HAP-1 (cell line): Measurements from ENCODE around the gene KAZN.

ENCODE experiments used
- DNase-seq, 2 experiments: peaks; one replicate each; pipeline ENCODE4 v3.0.0-alpha.2; 2016 to 2020; ENCODE audit warnings: low spot score in 2 of 2
- H3K27me3 ChIP-seq: fragments of 250-450 bp; sonication (Bioruptor Pico); 2 replicates; pipeline ENCODE4 v1.5.1; 2020; ENCODE audit warnings: low read depth, mild to moderate bottlenecking, moderate library complexity
- H3K36me3 ChIP-seq: fragments of 250-450 bp; sonication (Bioruptor Pico); replicated peaks from 2 replicates; pipeline ENCODE4 v1.5.1; 2020; ENCODE audit warnings: mild to moderate bottlenecking
- H3K4me1 ChIP-seq: fragments of 250-450 bp; sonication (Bioruptor Pico); 2 replicates; pipeline ENCODE4 v1.5.1; 2020; ENCODE audit warnings: mild to moderate bottlenecking
- H3K4me3 ChIP-seq: fragments of 250-450 bp; sonication (Bioruptor Pico); 2 replicates; pipeline ENCODE4 v1.5.1; 2020; ENCODE audit warnings: mild to moderate bottlenecking, moderate library complexity
- H3K9me3 ChIP-seq: fragments of 250-450 bp; sonication (Bioruptor Pico); 2 replicates; pipeline ENCODE4 v1.5.1; 2020; ENCODE audit warnings: mild to moderate bottlenecking, moderate library complexity
- in situ Hi-C: fragments of 300-500 bp; cut with MboI; formaldehyde crosslinking; loops from 3 replicates; pipeline ENCODE4 v1.14.3; 2020; ENCODE audit warnings: low sequenced_read_pairs, inconsistent platforms, mixed read lengths

KAZN gene

DNA sequence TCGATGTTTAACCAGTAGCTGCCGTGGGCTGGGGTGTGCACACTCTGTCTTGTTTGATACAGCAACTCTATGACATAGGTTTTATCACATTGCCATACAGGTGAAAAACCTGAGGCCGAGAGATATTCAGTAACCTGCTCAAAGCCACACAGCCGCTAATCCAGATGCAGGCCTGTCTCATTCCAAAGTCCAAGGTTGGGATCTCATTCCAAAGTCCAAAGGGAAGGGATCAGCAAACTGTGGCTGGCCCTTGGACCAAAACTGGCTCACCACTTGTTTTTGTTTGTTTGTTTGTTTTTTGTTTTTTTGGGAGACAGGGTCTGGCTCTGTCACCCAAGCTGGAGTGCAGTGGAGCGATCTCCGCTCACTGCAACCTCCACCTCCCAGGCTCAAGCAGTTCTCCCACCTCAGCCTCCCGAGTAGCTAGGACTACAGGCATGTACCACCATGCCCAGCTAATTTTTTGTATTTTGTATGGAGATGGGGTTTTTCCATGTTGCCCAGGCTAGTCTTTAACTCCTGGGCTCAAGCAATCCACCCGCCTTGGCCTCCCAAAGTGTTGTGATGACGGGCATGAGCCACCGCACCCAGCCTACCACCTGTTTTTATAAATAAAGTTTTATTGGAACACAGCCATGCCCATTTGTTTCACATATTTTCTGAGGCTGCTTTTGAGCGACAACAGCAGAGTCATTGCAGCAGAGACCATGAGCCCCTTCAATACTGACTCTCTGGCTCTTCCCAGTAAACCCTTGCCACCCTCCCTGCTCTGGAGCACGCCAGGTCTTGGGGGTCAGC lies 391.6 kb downstream of the KAZN start:
- no peaks in the 10 kb centered on the region for H3K9me3 ChIP-seq

DNA sequence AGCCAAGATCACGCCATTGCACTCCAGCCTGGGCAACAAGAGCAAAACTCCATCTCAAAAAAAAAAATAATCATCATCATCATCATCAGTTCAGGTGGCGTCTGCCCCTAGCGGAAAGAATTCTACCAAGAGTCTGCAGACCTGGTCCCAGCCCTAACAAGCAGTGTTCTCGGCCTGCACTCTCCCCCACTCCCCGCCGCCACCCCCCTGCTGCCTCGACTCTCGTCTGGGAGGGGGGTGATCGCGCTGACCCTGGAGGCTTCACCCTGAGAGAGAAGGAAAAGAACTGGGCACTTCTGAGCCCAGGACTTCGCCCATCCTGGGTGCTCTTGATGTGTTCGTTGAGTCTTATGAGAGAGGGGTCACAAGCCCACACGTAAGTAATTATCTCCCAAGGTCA lies 394.9 kb downstream of the KAZN start:
- H3K4me3 ChIP-seq = no peak overlapping the region
- no peak for DNase-seq
- H3K27me3 ChIP-seq = no peaks in the 10 kb centered on the region
- H3K36me3 ChIP-seq = no peaks in the 10 kb centered on the region
- H3K4me1 ChIP-seq = no peaks in the 10 kb centered on the region
- H3K9me3 ChIP-seq = no peaks in the 10 kb centered on the region
- in situ Hi-C loops = no loop called here

More for the DNA sequence above, 391.6 kb downstream of the KAZN start:
- in situ Hi-C loops = no loop called here
- Histone ChIP-seq H3K36me3 (no peaks in the 10 kb centered on the region), H3K4me1 (no peaks in the 10 kb centered on the region), H3K4me3 (no peak overlapping the region), H3K27me3 (no peaks in the 10 kb centered on the region)
- DNase-seq = no peak

DNA sequence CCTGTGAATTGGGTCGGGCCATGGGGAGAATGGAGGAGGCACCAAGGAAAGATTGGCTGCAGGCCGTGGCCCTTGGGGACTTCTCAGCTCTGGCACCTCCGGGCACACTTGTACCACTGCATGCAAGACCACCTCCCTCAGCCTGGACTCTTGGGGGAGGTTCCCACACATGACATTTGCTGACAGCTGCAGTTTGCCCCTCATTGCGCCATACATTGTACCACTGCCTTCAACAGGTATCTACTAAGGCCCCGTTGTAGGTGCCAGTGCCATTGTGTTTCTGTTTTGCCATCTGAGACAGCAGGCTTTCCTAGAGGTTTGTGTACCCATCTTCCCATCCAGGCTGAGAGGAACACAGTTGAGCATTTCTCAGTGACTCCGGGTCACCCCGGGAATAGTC lies 395.7 kb downstream of the KAZN start:
- H3K9me3 ChIP-seq = no peaks in the 10 kb centered on the region
- in situ Hi-C loops = no loop called here
- no peaks in the 10 kb centered on the region for H3K36me3 ChIP-seq
- H3K27me3 ChIP-seq = no peaks in the 10 kb centered on the region
- H3K4me1 ChIP-seq = no peaks in the 10 kb centered on the region
- H3K4me3 ChIP-seq = no peak overlapping the region
- DNase-seq = no peak

DNA sequence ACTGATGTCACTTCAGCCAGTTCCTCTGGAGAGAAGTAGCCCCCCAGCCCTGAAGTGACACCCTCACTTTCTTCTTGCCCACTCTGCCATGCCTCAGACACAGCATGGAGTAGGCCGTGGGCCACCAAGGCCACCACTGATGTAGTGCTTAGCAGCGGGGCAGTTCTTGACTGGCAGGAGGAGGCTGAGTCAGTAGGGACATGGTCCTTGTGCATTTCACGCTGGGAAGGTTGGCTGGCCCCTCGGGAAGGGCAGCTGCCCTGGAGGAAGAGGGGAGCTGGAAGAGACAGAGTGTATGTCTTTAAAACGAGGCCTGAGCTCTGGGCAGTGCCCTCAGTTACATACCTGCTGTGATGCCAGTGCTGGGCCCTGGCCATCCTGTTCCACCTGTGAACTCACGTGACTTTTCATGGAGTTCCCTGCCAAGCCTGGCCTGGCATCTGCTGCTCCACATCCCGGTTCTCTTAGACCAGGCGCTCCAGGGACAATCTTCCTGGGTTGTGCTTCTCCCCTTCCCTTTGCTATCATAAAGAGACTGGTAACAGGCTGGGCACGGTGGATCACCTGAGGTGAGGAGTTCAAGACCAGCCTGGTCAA lies 396.5 kb downstream of the KAZN start:
- Histone ChIP-seq H3K9me3 (no peaks in the 10 kb centered on the region), H3K36me3 (no peaks in the 10 kb centered on the region), H3K4me1 (no peaks in the 10 kb centered on the region), H3K27me3 (no peaks in the 10 kb centered on the region), H3K4me3 (no peak overlapping the region)
- DNase-seq = no peak
- in situ Hi-C loops = no loop called here

DNA sequence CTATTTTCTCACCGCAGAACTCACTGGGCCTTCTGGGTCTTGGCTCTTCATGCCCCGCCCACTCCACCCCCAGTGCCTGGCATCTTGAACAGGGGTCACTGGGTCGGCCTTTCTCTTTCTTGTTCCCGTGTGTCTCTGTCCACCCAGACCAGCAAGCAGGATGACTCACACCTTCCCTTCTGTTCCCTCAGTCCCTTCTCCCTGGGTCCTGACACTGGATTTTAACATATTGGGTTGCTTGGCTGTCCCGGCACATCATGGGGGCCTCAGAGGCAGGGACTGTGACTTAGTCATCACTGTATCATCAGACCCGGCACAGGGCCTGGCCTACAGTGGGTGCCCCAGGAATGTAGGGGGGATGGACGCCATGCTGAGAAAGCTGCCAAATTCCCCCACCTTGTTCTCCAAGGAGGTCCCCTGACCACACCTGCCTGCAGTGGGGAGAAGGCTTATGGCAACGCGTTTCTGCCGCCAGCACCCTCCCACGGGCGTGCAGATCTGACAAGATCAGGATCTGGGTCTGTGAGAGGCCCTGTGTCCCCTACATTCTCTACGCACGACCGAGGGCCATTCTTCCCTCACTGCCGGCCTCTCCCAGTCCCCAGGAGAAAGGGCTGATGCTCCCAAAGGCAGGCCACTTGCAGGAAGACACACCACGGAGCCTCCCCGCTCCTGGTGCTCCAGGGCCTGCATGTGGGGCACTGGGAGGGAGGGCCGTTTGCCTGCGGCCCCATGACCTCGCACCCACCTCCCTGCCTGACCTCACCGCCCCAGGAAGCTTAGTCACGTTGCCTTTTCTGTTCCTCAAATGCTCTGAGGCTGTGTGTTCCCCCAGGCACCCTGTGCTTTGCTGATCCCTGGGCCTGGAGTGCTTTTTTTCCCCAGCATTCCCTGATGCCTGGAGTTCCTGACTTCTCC lies 397.9 kb downstream of the KAZN start:
- H3K9me3 ChIP-seq = no peaks in the 10 kb centered on the region
- no peak overlapping the region for H3K4me3 ChIP-seq
- H3K4me1 ChIP-seq = no peaks in the 10 kb centered on the region
- H3K27me3 ChIP-seq = no peaks in the 10 kb centered on the region
- no peaks in the 10 kb centered on the region for H3K36me3 ChIP-seq
- no peak for DNase-seq
- in situ Hi-C loops = no loop called here

DNA sequence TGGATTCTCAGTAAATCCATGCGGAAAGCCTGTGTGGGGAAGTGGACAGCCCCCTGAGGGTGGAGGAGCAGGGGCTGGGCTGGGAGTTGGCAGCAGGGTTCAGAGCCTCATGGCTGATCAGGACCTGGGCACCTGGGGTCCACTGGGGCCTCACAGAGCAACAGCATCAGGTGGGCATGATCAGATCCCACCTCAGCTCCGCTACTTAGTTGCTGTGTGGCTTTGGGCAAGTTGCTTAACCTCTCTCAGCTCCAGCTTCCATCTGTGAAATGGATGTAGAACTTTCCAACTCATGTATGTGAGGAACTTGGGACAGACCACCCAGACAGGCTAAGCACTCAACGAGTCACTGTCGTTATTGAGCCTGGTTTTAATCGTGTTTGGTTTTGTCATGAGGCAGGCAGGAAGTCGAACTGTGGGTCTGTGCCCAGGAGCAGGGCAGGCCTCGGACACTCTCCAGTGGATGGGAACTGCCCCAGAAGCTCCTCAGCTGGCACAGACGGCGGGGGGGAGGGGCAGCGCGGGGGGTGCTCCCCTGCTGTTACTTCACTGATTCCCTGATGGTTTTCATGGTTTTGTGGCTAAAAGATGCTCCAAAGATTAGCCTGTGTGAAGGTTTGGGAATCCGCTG lies 399.3 kb downstream of the KAZN start:
- no peaks in the 10 kb centered on the region for H3K27me3 ChIP-seq
- DNase-seq = no peak
- H3K4me1 ChIP-seq = no peaks in the 10 kb centered on the region
- no peak overlapping the region for H3K4me3 ChIP-seq
- no peaks in the 10 kb centered on the region for H3K9me3 ChIP-seq
- H3K36me3 ChIP-seq = no peaks in the 10 kb centered on the region
- in situ Hi-C loops = no loop called here

DNA sequence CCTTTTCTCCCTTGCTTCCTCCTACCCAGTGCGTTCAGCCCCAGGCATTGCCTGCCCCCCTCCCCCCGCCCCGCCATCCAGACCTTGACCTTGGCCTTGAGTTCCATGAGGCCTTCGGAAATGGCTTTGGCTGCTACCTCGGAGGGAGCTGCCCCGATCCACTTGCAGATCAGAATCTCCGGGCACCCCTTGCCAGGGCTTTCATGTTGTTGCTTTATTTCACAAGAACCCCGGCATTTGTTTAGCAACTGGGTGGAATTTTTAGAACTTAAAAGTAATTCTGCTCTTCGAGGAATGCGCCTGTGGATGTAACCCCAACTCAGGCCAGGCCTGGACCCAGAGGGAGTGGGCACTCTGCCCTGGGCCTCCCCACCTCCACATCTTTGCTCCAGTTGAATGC lies 401.0 kb downstream of the KAZN start:
- in situ Hi-C loops = no loop called here
- Histone ChIP-seq H3K27me3 (no peaks in the 10 kb centered on the region), H3K4me1 (no peaks in the 10 kb centered on the region), H3K36me3 (no peaks in the 10 kb centered on the region), H3K4me3 (no peak overlapping the region), H3K9me3 (no peaks in the 10 kb centered on the region)
- no peak for DNase-seq

DNA sequence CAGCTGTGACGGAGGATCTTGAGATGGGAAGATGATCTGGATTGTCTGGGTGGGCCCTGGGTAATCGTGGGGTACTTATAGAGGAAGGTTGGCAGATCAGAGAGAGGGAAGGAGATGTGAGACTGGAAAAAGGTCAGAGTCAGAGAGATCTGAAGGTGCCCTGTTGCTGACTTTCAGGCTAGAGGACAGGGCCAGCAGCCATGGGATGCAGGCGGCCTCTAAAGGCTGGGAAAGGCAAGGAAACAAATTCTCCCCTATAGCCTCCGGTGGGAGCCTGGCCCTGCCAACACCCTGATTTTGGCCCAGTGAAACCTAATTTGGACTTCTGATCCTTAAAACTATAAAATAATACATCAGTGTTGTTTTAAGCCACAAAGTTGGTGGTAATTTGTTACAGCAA lies 401.5 kb downstream of the KAZN start:
- DNase-seq = no peak
- Histone ChIP-seq H3K4me1 (no peaks in the 10 kb centered on the region), H3K27me3 (no peaks in the 10 kb centered on the region), H3K9me3 (no peaks in the 10 kb centered on the region), H3K4me3 (no peak overlapping the region), H3K36me3 (no peaks in the 10 kb centered on the region)
- in situ Hi-C loops = no loop called here

DNA sequence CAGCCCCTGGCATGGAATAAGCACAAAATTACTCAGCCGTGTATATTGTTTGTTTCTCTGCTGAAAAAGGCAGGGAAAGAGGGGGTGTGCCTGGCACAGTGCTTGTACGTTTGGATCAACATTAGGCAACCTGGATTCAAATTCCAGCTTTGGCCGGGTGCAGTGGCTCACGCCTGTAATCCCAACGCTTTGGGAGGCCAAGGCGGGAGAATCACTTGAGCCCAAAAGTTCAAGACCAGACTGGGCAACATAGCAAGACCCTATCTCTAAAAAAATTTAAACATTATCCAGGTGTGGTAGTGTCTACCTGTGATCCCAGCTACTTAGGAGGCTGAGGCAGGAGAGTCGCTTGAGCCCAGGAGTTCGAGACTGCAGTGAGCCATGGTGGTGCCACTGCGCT lies 402.2 kb downstream of the KAZN start:
- no peak overlapping the region for H3K4me3 ChIP-seq
- DNase-seq = no peak
- no peaks in the 10 kb centered on the region for H3K36me3 ChIP-seq
- no peaks in the 10 kb centered on the region for H3K4me1 ChIP-seq
- in situ Hi-C loops = no loop called here
- H3K9me3 ChIP-seq = no peaks in the 10 kb centered on the region
- H3K27me3 ChIP-seq = no peaks in the 10 kb centered on the region

DNA sequence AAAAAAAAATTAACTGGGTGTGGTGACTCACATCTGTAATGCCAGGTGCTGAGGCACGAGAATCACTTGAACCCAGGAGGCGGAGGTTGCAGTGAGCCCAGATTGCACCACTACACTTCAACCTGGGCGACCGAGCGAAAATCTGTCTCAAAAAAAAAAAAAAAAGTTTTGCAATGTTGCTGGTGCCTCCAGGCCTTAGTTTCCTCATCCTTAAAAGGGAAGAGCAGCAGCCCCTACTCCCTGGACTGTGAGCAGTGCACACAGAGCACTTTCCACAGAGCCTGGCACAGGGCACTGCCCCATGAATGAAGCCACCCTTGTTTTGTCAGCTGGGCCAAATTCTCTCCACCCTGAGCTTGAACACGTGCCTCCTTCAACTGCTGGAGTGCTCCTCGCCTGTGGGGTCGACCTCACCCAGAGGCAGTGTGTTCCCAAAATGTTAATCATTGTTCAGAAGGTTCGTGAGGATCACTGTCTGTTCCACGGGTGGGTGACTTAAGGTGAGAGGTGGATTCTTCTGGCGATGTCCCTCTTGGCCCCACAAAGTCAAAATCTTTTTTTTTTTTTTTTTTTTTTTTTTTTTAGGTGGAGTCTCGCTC lies 402.9 kb downstream of the KAZN start:
- H3K27me3 ChIP-seq = no peaks in the 10 kb centered on the region
- no peak for DNase-seq
- no peaks in the 10 kb centered on the region for H3K4me1 ChIP-seq
- in situ Hi-C loops = no loop called here
- no peak overlapping the region for H3K4me3 ChIP-seq
- no peaks in the 10 kb centered on the region for H3K36me3 ChIP-seq
- H3K9me3 ChIP-seq = no peaks in the 10 kb centered on the region

DNA sequence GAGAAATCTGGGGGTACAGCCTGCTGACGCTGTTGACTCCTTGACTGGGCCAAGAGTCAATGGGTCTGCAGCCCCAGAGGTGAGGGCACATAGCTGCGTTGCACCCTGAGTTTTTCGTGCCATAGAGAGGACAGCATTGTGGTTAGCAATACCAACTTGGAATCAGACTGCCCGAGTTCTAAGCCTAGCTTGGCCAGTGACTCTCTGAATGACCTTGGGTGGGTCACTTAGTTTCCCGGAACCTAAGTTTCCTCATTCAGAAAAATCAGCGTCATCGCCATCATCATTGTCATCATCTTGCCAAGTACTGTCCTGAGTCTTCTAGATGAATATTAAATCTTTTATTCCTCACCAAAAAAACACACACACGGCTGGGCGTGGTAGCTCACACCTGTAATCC lies 403.8 kb downstream of the KAZN start:
- DNase-seq = no peak
- H3K27me3 ChIP-seq = no peaks in the 10 kb centered on the region
- no peak overlapping the region for H3K4me3 ChIP-seq
- in situ Hi-C loops = no loop called here
- no peaks in the 10 kb centered on the region for H3K36me3 ChIP-seq
- H3K9me3 ChIP-seq = no peaks in the 10 kb centered on the region
- no peaks in the 10 kb centered on the region for H3K4me1 ChIP-seq

DNA sequence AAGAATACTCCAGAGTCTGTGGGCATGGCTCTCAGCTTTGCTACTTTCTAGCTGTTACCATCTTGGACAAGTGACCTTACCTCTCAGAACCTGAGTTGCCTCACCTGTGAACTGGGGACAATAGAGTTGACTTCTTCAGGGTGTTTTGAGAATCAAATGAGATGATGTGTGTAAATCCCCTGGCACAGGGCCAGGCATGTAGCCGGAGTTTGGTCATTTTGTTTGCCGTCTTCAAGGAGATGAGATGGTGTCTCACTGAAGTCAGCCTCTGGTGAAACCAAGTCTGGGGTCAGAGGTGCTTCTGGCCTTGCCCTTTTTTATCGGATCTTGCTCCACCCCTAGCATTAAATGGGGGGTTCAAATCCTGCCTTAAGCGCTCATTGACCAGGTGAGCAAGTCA lies 405.9 kb downstream of the KAZN start:
- no peaks in the 10 kb centered on the region for H3K9me3 ChIP-seq
- H3K4me1 ChIP-seq = no peaks in the 10 kb centered on the region
- H3K27me3 ChIP-seq = no peaks in the 10 kb centered on the region
- no peak overlapping the region for H3K4me3 ChIP-seq
- DNase-seq = no peak
- in situ Hi-C loops = no loop called here
- H3K36me3 ChIP-seq = no peaks in the 10 kb centered on the region

DNA sequence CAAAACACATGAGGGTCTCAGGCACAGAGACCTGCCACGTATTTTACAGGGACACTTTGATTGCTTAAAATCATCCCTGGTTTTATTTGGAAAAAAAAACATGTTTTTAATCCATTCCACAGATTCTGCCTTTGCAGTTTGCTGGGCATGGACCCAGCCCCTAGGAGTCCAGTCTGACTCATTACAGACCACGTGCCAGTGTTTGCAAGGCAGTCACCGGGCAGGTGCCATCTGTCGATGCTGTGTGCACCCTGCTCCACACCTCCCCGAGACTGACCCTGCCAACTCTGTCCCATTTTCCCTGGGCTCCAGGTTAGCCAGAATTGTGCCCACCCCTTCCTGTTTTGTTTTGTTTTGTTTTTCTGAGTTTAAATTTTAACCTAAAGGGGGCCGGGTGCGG lies 406.6 kb downstream of the KAZN start:
- H3K36me3 ChIP-seq = no peaks in the 10 kb centered on the region
- no peak overlapping the region for H3K4me3 ChIP-seq
- no peaks in the 10 kb centered on the region for H3K27me3 ChIP-seq
- DNase-seq = no peak
- H3K4me1 ChIP-seq = no peaks in the 10 kb centered on the region
- H3K9me3 ChIP-seq = no peaks in the 10 kb centered on the region
- in situ Hi-C loops = no loop called here
